ENCODE results near the gene METTL3.

GRCh38 chr14:21503376-21503775, 7.8 kb downstream of the METTL3 start:
- TF ChIP-seq POLR2A (IDR thresholded peaks at IDR 0.05; ENCODE audit: low read depth, low read length) (no peak), POLR2AphosphoS5 (IDR thresholded peaks at IDR 0.05; ENCODE audit: low read depth, low read length) (no peak; the same call in 1 of the 2 replicates)
